ENCODE data around the gene CYP3A5. TPM values are rescaled to one million over a fixed set of nuclear protein-coding genes. Genes with fewer than 3 reads are reported as not detected.
"Not testable (repeated sequence)": the region's sequence is repeated elsewhere in the genome, so short reads cannot be mapped to it uniquely, and the experiment has no call there.

The CYP3A5 gene
- total RNA-seq, 1 donor from 2014 or later = 15.1 TPM

DNA sequence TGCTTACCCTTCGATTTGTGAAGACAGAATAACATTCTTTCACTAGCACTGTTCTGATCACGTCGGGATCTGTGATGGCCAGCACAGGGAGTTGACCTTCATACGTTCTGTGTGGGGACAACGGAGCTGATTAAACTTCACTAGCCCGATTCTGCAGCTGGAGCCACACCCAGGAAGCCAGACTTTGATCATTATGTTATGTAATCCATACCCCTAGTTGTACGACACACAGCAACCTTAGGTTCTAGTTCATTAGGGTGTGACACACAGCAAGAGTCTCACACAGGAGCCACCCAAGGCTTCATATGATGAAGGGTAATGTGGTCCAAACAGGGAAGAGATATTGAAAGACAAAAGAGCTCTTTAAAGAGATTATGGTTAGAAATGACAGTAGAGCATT lies 7.2 kb downstream of the CYP3A5 start:
- intact Hi-C loops (cut with DNase I) = no loop called here
- ATAC-seq = no peak
- TF ChIP-seq, protein P1, sequence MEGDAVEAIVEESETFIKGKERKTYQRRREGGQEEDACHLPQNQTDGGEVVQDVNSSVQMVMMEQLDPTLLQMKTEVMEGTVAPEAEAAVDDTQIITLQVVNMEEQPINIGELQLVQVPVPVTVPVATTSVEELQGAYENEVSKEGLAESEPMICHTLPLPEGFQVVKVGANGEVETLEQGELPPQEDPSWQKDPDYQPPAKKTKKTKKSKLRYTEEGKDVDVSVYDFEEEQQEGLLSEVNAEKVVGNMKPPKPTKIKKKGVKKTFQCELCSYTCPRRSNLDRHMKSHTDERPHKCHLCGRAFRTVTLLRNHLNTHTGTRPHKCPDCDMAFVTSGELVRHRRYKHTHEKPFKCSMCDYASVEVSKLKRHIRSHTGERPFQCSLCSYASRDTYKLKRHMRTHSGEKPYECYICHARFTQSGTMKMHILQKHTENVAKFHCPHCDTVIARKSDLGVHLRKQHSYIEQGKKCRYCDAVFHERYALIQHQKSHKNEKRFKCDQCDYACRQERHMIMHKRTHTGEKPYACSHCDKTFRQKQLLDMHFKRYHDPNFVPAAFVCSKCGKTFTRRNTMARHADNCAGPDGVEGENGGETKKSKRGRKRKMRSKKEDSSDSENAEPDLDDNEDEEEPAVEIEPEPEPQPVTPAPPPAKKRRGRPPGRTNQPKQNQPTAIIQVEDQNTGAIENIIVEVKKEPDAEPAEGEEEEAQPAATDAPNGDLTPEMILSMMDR (IDR thresholded peaks at IDR 0.05) = no peak
- Histone ChIP-seq H3K4me1 (no peaks in the 10 kb centered on the region), H3K27ac (no peak overlapping the region), H3K36me3 (peaks cover 9% of the 10 kb centered on the region), H3K9me3 (no peaks in the 10 kb centered on the region), H3K4me3 (no peak overlapping the region), H3K27me3 (no peaks in the 10 kb centered on the region)
- no peak for DNase-seq

DNA sequence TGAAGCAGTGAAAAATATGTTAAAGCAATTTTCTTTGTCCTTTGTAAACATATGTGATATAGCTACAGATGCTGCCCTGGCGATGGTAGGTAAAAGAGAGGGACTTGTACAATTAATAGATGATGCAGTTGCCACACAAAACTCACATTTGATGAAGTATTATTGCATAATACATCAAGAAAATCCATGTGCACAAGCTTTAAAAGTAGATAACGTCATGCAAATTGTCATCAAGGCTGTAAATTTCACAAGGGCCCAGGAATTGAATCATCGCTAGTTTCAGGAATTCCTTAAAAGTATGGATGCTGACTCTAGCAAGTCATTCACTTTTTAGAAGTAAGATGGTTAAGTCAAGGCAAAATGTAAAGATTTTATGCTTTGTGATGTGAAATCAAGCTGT lies 10.0 kb downstream of the CYP3A5 start:
- Histone ChIP-seq H3K4me1 (no peaks in the 10 kb centered on the region), H3K4me3 (no peak overlapping the region), H3K36me3 (peaks cover 9% of the 10 kb centered on the region), H3K27me3 (no peaks in the 10 kb centered on the region), H3K27ac (no peak overlapping the region), H3K9me3 (no peaks in the 10 kb centered on the region)
- intact Hi-C loops (cut with DNase I) = no loop called here
- DNase-seq (no peak), ATAC-seq (no peak)
- TF ChIP-seq, protein P1 (IDR thresholded peaks at IDR 0.05) = no peak

GRCh38 chr7:99668541-99668940 lies 11.3 kb downstream of the CYP3A5 start:
- Histone ChIP-seq H3K9me3 (no peaks in the 10 kb centered on the region), H3K4me3 (no peak overlapping the region), H3K4me1 (no peaks in the 10 kb centered on the region), H3K27ac (no peak overlapping the region), H3K36me3 (peaks cover 9% of the 10 kb centered on the region), H3K27me3 (no peaks in the 10 kb centered on the region)
- ATAC-seq (no peak), DNase-seq (no peak)
- TF ChIP-seq, protein P1 (IDR thresholded peaks at IDR 0.05) = no peak
- intact Hi-C loops (cut with DNase I) = no loop called here

DNA sequence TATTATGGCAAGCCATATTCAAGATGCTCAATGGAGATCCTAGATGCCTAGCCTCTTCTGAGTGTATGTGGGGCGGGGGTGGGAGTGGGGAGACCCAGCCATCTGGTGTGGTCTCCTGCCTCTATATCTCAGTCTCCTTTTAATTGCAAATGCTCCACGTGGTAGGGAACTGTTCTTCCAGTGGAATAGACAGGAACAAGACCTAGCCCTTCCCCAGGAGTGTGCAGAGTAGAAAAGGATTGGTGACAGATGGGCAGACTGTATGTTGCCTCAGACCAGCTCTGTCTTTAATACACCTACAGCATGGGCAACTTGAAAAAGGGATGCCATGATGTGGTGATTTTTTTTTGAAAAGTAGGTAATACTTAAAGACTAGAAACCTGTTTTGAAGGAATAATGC lies 12.6 kb downstream of the CYP3A5 start:
- Histone ChIP-seq H3K27ac (no peak overlapping the region), H3K9me3 (no peaks in the 10 kb centered on the region), H3K4me1 (no peaks in the 10 kb centered on the region), H3K27me3 (no peaks in the 10 kb centered on the region), H3K4me3 (no peak overlapping the region), H3K36me3 (no peaks in the 10 kb centered on the region)
- TF ChIP-seq, protein P1 (IDR thresholded peaks at IDR 0.05) = no peak
- intact Hi-C loops (cut with DNase I) = no loop called here
- DNase-seq (no peak), ATAC-seq (no peak)

DNA sequence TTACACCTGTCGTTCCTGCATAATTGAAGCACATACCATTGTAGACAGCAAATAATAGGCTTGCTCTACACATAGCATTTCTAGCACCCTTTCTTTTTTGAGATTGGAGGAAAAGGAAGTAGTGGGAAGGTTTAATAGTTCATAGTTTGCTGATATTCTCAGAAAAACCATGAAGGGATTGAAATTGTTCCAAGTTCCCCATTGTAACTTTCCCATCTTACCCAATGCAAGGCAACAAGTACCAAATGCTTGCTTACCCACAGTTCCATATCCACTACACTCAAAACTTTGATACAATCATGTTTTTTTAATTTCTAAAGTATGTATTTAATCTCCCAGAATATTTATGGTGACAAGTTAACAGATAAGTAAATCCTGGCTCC lies 13.8 kb downstream of the CYP3A5 start:
- intact Hi-C loops (cut with DNase I) = no loop called here
- DNase-seq (no peak), ATAC-seq (peak; percentile 55)
- TF ChIP-seq, protein P1 (IDR thresholded peaks at IDR 0.05) = no peak
- Histone ChIP-seq H3K27ac (no peak overlapping the region), H3K9me3 (no peaks in the 10 kb centered on the region), H3K36me3 (no peaks in the 10 kb centered on the region), H3K27me3 (no peaks in the 10 kb centered on the region), H3K4me3 (no peak overlapping the region), H3K4me1 (no peaks in the 10 kb centered on the region)

GRCh38 chr7:99665312-99666012 lies 14.3 kb downstream of the CYP3A5 start:
- ATAC-seq (no peak), DNase-seq (no peak)
- no peaks in the 10 kb centered on the region for H3K4me1 ChIP-seq
- H3K27ac ChIP-seq = no peak overlapping the region
- no peaks in the 10 kb centered on the region for H3K27me3 ChIP-seq
- intact Hi-C loops (cut with DNase I) = no loop called here
- TF ChIP-seq, protein P1 (IDR thresholded peaks at IDR 0.05) = no peak
- no peaks in the 10 kb centered on the region for H3K9me3 ChIP-seq
- H3K36me3 ChIP-seq = no peaks in the 10 kb centered on the region
- H3K4me3 ChIP-seq = no peak overlapping the region

- H3K27ac ChIP-seq; intact Hi-C loops (cut with DNase I); H3K27me3 ChIP-seq; H3K36me3 ChIP-seq; ATAC-seq; H3K4me3 ChIP-seq; DNase-seq; H3K9me3 ChIP-seq; H3K4me1 ChIP-seq: not testable (repeated sequence)
Measured at GRCh38 chr7:99657879-99658278, 21.9 kb downstream of the CYP3A5 start.

DNA sequence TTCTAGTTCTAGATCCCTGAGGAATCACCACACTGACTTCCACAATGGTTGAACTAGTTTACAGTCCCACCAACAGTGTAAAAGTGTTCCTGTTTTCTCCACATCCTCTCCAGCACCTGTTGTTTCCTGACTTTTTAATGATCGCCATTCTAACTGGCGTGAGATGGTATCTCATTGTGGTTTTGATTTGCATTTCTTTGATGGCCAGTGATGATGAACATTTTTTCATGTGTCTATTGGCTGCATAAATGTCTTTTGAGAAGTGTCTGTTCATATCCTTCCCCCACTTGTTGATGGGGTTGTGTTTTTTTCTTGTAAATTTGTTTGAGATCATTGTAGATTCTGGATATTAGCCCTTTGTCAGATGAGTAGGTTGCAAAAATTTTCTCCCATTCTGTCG lies 25.2 kb downstream of the CYP3A5 start:
- H3K36me3 ChIP-seq; H3K9me3 ChIP-seq; H3K27me3 ChIP-seq; H3K27ac ChIP-seq; intact Hi-C loops (cut with DNase I); H3K4me3 ChIP-seq; ATAC-seq; H3K4me1 ChIP-seq; DNase-seq: not testable (repeated sequence)
